Prostate gland (tissue), 2 donors: Measurements from ENCODE around the gene DDN. TPM values are rescaled to one million over a fixed set of nuclear protein-coding genes. Genes with fewer than 3 reads are reported as not detected.

ENCODE experiments used
- DNase-seq: peaks from one replicate; pipeline ENCODE4 v3.0.0-alpha.2; 2019; ENCODE audit warnings: low spot score
- H3K27ac ChIP-seq, 2 donors: fragments of 200-600 bp; sonication (generic); 2 replicates each; pipeline ENCODE4 v1.5.1; 2017 to 2019
- H3K27me3 ChIP-seq: fragments of 200-600 bp; sonication (generic); replicated peaks from 2 replicates; pipeline ENCODE4 v1.5.1; 2019; ENCODE audit not compliant: insufficient read depth
- H3K36me3 ChIP-seq, 2 donors: fragments of 200-600 bp; sonication (generic); 1 replicate in 1 of 2; 2 replicates in 1 of 2; pipeline versions ENCODE4 v1.5.1 to v1.8.1; 2017 to 2019
- H3K4me1 ChIP-seq: fragments of 200-600 bp; sonication (generic); replicated peaks from 2 replicates; pipeline ENCODE4 v1.5.1; 2019
- H3K4me3 ChIP-seq, 2 donors: fragments of 200-600 bp; sonication (generic); 2 replicates each; pipeline ENCODE4 v1.5.1; 2017 to 2019
- H3K9me3 ChIP-seq: fragments of 200-600 bp; sonication (generic); 2 replicates; pipeline ENCODE4 v1.5.1; 2017
- POLR2A ChIP-seq: fragments of 450-650 bp; IDR thresholded peaks from one replicate; pipeline ENCODE4 v1.6.1; 2016; ENCODE audit warnings: antibody characterized with exemption, mild to moderate bottlenecking
- POLR2AphosphoS5 ChIP-seq: sonication (generic); formaldehyde crosslinking; IDR thresholded peaks from one replicate; pipeline ENCODE4 v1.6.1; 2017; ENCODE audit warnings: antibody characterized with exemption
- WGBS: methylation state at CpG from one replicate; pipeline ENCODE4 v1.1.5; 2018; 5-methylcytosine and 5-hydroxymethylcytosine counted together
- intact Hi-C: fragments of 100-400 bp; cut with DNase I; formaldehyde crosslinking; loops from one replicate; pipeline ENCODE4 v1.14.2; 2022
- small RNA-seq, 2 donors: library from RNA; depleted of rRNA; stranded (forward); fragments of <200 nt; gene quantifications; one replicate each; pipeline ENCODE3, GENCODE V24; 2016
- total RNA-seq, 2 donors: library from RNA; depleted of rRNA; stranded (reverse); fragments of >200 nt; gene quantifications; one replicate each; pipeline ENCODE4 v1.1.0, GENCODE V29; 2016
- TF ChIP-seq, protein P1 (sequence below), 4 experiments: fragments of 200-600 bp in 2 of 4; fragments of 450-650 bp in 2 of 4; sonication (generic) in 2 of 4; IDR thresholded peaks; 1 replicate in 3 of 4; 2 replicates in 1 of 4; pipeline ENCODE4 v1.5.1; 2016 to 2019; ENCODE audit warnings: antibody characterized with exemption in 4 of 4, mild to moderate bottlenecking in 2 of 4, moderate library complexity in 2 of 4

The DDN gene
- total RNA-seq, 2 donors from 2014 or later, result 1.0 TPM; not detected in 1

- TF ChIP-seq, protein P1, sequence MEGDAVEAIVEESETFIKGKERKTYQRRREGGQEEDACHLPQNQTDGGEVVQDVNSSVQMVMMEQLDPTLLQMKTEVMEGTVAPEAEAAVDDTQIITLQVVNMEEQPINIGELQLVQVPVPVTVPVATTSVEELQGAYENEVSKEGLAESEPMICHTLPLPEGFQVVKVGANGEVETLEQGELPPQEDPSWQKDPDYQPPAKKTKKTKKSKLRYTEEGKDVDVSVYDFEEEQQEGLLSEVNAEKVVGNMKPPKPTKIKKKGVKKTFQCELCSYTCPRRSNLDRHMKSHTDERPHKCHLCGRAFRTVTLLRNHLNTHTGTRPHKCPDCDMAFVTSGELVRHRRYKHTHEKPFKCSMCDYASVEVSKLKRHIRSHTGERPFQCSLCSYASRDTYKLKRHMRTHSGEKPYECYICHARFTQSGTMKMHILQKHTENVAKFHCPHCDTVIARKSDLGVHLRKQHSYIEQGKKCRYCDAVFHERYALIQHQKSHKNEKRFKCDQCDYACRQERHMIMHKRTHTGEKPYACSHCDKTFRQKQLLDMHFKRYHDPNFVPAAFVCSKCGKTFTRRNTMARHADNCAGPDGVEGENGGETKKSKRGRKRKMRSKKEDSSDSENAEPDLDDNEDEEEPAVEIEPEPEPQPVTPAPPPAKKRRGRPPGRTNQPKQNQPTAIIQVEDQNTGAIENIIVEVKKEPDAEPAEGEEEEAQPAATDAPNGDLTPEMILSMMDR (IDR thresholded peaks at IDR 0.05), result no peak
- no peak for TF ChIP-seq POLR2AphosphoS5
- TF ChIP-seq POLR2A, result no peak
- no peaks in the 10 kb centered on the region for H3K36me3 ChIP-seq
- intact Hi-C loops, result no loop called here
Measured at GRCh38 chr12:48952691-48953090, 46.5 kb downstream of the DDN start.

DNA sequence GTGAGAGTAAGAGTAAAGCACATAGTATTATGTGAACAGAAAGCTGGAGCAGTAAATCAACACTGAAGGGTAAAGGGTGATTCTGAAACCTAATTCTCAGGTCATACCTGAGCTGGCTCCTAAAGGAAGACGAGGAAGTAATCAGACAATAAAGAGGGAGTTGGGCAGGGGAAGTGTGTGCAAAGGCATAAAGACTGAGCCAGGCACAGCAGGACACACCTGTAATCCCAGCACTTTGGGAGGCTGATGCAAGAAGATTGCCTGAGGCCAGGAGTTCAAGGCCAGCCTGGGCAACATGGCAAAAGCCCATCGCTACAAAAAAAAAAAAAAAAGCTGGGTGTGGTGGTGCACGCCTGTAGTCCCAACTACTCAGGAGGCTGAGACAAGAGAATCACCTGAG, 51.4 kb downstream of the DDN start:
- H3K36me3 ChIP-seq, result no peaks in the 10 kb centered on the region
- no peaks in the 10 kb centered on the region for H3K27me3 ChIP-seq
- H3K9me3 ChIP-seq, result no peaks in the 10 kb centered on the region
- intact Hi-C loops, result no loop called here
- 85% methylated on average over 3 of the region's 3 CpGs for WGBS
- no peaks in the 10 kb centered on the region for H3K4me1 ChIP-seq
- no peak overlapping the region for H3K4me3 ChIP-seq
- TF ChIP-seq, protein P1 (IDR thresholded peaks at IDR 0.05), result no peak
- TF ChIP-seq POLR2A, result no peak
- no peak for TF ChIP-seq POLR2AphosphoS5
- DNase-seq, result no peak
- H3K27ac ChIP-seq, result no peak overlapping the region

More at GRCh38 chr12:48952691-48953090, 46.5 kb downstream of the DDN start:
- WGBS, result 90% methylated on average over 4 of the region's 4 CpGs
- no peak overlapping the region for H3K27ac ChIP-seq
- H3K27me3 ChIP-seq, result no peaks in the 10 kb centered on the region
- no peak overlapping the region for H3K4me3 ChIP-seq
- no peaks in the 10 kb centered on the region for H3K9me3 ChIP-seq
- DNase-seq, result no peak
- H3K4me1 ChIP-seq, result peaks cover 4% of the 10 kb centered on the region

DNA sequence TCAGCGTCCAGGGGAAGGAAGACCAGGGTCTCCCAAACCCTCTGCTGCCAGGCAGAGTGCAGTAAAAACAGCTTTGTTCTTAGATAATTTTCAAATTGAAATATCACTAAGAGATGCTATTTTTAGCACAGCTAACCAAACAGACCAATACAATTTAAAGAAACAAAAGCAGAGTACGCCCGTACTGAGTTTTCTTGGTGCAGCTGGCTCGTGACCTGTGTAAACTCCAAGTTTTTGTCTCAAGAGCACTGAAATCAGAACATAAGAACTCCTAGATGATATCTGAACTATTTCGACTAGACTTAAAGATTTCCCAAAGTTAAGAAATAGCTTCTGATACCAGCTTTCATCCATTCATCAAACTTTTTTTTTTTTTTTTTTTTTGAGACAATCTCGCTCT, 52.2 kb downstream of the DDN start:
- WGBS, result 65% methylated on average over 6 of the region's 6 CpGs

DNA sequence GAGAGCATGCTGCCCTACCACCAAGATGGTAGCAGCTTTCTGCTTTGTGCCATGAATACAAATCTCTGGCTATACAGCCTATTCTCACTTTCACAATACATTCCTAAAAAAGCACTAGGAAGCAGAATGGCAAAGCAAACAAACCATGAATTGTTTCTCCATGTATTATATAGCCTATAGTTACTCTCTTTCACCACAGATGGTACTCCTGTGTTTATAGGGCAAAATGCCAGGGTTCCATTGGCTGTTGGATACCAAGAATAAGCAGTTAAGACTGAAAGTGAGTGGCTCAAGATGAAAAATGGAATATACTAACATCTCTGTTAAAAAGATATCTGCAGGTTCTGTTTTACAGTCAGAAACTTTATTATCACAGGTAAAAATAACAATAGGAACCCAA, 53.0 kb downstream of the DDN start:
- TF ChIP-seq, protein P1 (IDR thresholded peaks at IDR 0.05), result no peak
- TF ChIP-seq POLR2AphosphoS5 (no peak), POLR2A (no peak)
- no peaks in the 10 kb centered on the region for H3K27me3 ChIP-seq
- H3K9me3 ChIP-seq, result no peaks in the 10 kb centered on the region
- H3K27ac ChIP-seq, result no peak overlapping the region
- no peaks in the 10 kb centered on the region for H3K4me1 ChIP-seq
- intact Hi-C loops, result no loop called here
- no peaks in the 10 kb centered on the region for H3K36me3 ChIP-seq
- no peak overlapping the region for H3K4me3 ChIP-seq
- DNase-seq, result no peak

More for the DNA sequence above, 52.2 kb downstream of the DDN start:
- no peaks in the 10 kb centered on the region for H3K36me3 ChIP-seq
- H3K27me3 ChIP-seq, result no peaks in the 10 kb centered on the region
- H3K27ac ChIP-seq, result no peak overlapping the region
- no peak for DNase-seq
- H3K9me3 ChIP-seq, result no peaks in the 10 kb centered on the region
- H3K4me3 ChIP-seq, result no peak overlapping the region
- TF ChIP-seq, protein P1 (IDR thresholded peaks at IDR 0.05), result no peak
- no peak for TF ChIP-seq POLR2AphosphoS5
- TF ChIP-seq POLR2A, result no peak
- H3K4me1 ChIP-seq, result no peaks in the 10 kb centered on the region
- intact Hi-C loops, result no loop called here

Small RNAs within 50 kb of the gene (small RNA-seq; reads per million reads assigned to genes)
- 0 reads per million in 2 donors for gene RNU6-940P

Other genes with a start within 250 kb of the DDN start
- 10 to 100 TPM; 35.3 to 73.5 TPM for gene ADCY6, start 210.3 kb downstream of the DDN start, total RNA-seq
- gene CACNB3, start 180.9 kb downstream of the DDN start, total RNA-seq, result 10 to 100 TPM in 1 of 2 donors, 1 to 10 TPM in 1; 4.6 to 21.8 TPM
- gene DDX23, start 147.2 kb downstream of the DDN start, total RNA-seq, result 10 to 100 TPM; 71.0 to 87.2 TPM
- gene RND1, start 133.5 kb downstream of the DDN start, total RNA-seq, result 1 to 10 TPM in 1 of 2 donors, under 1 TPM in 1; 0.41 to 1.6 TPM
- 10 to 100 TPM; 12.1 to 33.1 TPM for gene FKBP11, start 73.9 kb downstream of the DDN start, total RNA-seq
- gene ARF3, start 41.9 kb downstream of the DDN start, total RNA-seq, result 10 to 100 TPM; 87.6 to 92.4 TPM
- 1 to 10 TPM in 1 of 2 donors, not detected in 1; 1.1 TPM for gene WNT10B, start 27.6 kb downstream of the DDN start, total RNA-seq
- gene WNT1, start 21.1 kb downstream of the DDN start, total RNA-seq, result not detected
- gene PRKAG1, start 19.4 kb upstream of the DDN start, total RNA-seq, result 10 to 100 TPM; 53.9 to 55.4 TPM
- gene KMT2D, start 61.4 kb upstream of the DDN start, total RNA-seq, result 10 to 100 TPM; 82.7 to 99.7 TPM
- gene RHEBL1, start 70.6 kb upstream of the DDN start, total RNA-seq, result 1 to 10 TPM; 1.1 to 2.3 TPM
- 100 to 1,000 TPM in 1 of 2 donors, under 1 TPM in 1; 0.18 to 114 TPM for gene DHH, start 95.4 kb upstream of the DDN start, total RNA-seq
- 100 to 1,000 TPM in 1 of 2 donors, 10 to 100 TPM in 1; 25.2 to 143 TPM for gene LMBR1L, start 111.5 kb upstream of the DDN start, total RNA-seq
- gene TUBA1B, start 132.0 kb upstream of the DDN start, total RNA-seq, result 100 to 1,000 TPM; 292 to 922 TPM
- gene TUBA1A, start 189.7 kb upstream of the DDN start, total RNA-seq, result 100 to 1,000 TPM in 1 of 2 donors, 10 to 100 TPM in 1; 81.6 to 253 TPM